ENCODE measurements around the gene KLK15.

DNA sequence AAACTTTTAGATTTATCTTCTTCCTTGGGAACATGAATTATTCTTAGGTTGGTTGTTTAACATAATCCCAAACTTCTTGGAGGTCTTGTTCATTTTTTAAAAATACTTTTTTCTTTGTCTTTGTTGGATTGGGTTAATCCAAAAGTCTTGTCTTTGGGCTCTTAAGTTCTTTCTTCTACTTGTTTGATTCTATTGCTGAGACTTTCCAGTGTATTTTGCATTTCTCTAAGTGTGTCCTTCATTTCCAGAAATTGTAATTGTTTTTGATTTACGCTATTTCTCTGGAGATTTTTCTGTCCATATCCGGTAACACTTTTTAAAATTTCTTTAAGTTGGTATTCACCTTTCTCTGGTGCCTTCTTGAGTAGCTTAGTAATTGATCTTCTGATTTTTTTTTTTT lies 9.8 kb upstream of the KLK15 start:
- no peak for TF ChIP-seq CTCF (IDR thresholded peaks at IDR 0.05; ENCODE audit: low read depth, low read length)
- TF ChIP-seq EZH2phosphoT487 (IDR thresholded peaks at IDR 0.05; ENCODE audit: low read depth) = no peak

Measured in OCI-LY3 (cell line).